Natural killer cell treated with Interleukin-12 subunit alpha and Interleukin-12 subunit beta and Interleukin-15 and Interleukin-18, amount 100 ng/mL, for 72 hours (primary cell): ENCODE measurements around the gene RANBP3L. TPM values are rescaled to one million over a fixed set of nuclear protein-coding genes. Genes with fewer than 3 reads are reported as not detected.

ENCODE experiments used
- ATAC-seq, 2 donors: fragments of 150-1000 bp; cut with Tn5 transposase in 1 of 2; sonication (Bioruptor Pico), chemical (Tn5 transposase) in 1 of 2; 2 replicates each; pipeline ENCODE4 v1.10.0; 2021
- DNase-seq: peaks from one replicate; pipeline ENCODE4 v3.0.0; 2022; ENCODE audit warnings: low spot score
- H3K27ac Mint-ChIP-seq, 2 donors: 1 replicate in 1 of 2; 2 replicates in 1 of 2; pipeline ENCODE4 v1.8.0; 2022; ENCODE audit warnings: mixed read lengths in 2 of 2, mild to moderate bottlenecking in 1 of 2, moderate library complexity in 1 of 2
- H3K27me3 Mint-ChIP-seq, 2 donors: 1 replicate in 1 of 2; 2 replicates in 1 of 2; pipeline ENCODE4 v1.8.0; 2022; ENCODE audit warnings: mixed read lengths in 2 of 2
- H3K36me3 Mint-ChIP-seq: one replicate; pipeline ENCODE4 v1.8.0; 2022; ENCODE audit warnings: mixed read lengths
- H3K4me1 Mint-ChIP-seq, 2 donors: 1 replicate in 1 of 2; 2 replicates in 1 of 2; pipeline ENCODE4 v1.8.0; 2022; ENCODE audit warnings: low read depth in 2 of 2, mixed read lengths in 2 of 2, mild to moderate bottlenecking in 1 of 2
- H3K4me3 Mint-ChIP-seq: one replicate; pipeline ENCODE4 v1.8.0; 2022; ENCODE audit warnings: mixed read lengths
- H3K9me3 Mint-ChIP-seq: 2 replicates; pipeline ENCODE4 v1.8.0; 2022; ENCODE audit warnings: mixed read lengths
- total RNA-seq, 2 donors: library from RNA; stranded (reverse); gene quantifications; one replicate each; pipeline ENCODE4 v1.2.3, GENCODE V29; 2022

RANBP3L gene
- total RNA-seq, 2 donors from 2014 or later: not detected

GRCh38 chr5:36273809-36274526 lies 27.7 kb downstream of the RANBP3L start:
- DNase-seq (no peak), ATAC-seq (no peak)
- no peak overlapping the region for H3K27ac Mint-ChIP-seq
- H3K27me3 Mint-ChIP-seq: peaks cover 13 to 31% of the 10 kb centered on the region in 2 donors
- no peaks in the 10 kb centered on the region for H3K36me3 Mint-ChIP-seq
- H3K4me3 Mint-ChIP-seq: no peak overlapping the region
- H3K4me1 Mint-ChIP-seq: no peaks in the 10 kb centered on the region
- no peaks in the 10 kb centered on the region for H3K9me3 Mint-ChIP-seq

GRCh38 chr5:36272136-36272690 lies 29.5 kb downstream of the RANBP3L start:
- DNase-seq (no peak), ATAC-seq (no peak)
- Mint-ChIP-seq H3K27ac (no peak overlapping the region), H3K27me3 (peaks cover 11 to 20% of the 10 kb centered on the region in 2 donors), H3K4me1 (no peaks in the 10 kb centered on the region), H3K36me3 (no peaks in the 10 kb centered on the region), H3K9me3 (no peaks in the 10 kb centered on the region), H3K4me3 (no peak overlapping the region)

GRCh38 chr5:36270876-36271575 lies 30.7 kb downstream of the RANBP3L start:
- Mint-ChIP-seq H3K27me3 (peaks cover 11 to 15% of the 10 kb centered on the region in 2 donors), H3K4me3 (no peak overlapping the region)
- DNase-seq: no peak

DNA sequence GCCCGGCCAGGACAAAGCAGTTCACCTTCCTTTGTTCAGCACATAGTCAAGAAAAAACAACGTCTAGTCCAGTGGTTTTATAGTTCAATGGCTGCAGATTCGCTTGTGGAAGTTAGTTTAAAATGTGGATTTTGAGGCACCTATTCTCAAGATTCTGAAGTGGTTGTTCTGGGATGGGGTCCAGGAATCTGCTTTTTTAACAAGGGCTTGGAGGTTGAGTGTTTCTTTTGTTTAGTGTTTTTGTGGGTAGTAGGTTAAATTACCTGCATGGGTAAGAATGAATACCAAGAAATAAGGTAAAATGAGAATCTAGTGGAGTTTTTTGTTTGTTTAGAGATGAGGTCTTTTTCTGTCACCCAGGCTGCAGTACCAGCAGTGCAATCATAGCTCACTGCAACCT lies 31.5 kb downstream of the RANBP3L start:
- H3K27me3 Mint-ChIP-seq: peaks cover 7 to 9% of the 10 kb centered on the region in 2 donors
- H3K36me3 Mint-ChIP-seq: no peaks in the 10 kb centered on the region
- H3K9me3 Mint-ChIP-seq: no peaks in the 10 kb centered on the region
- DNase-seq: no peak
- no peak overlapping the region for H3K4me3 Mint-ChIP-seq
- ATAC-seq: no peak
- H3K4me1 Mint-ChIP-seq: no peaks in the 10 kb centered on the region
- H3K27ac Mint-ChIP-seq: no peak overlapping the region

More at GRCh38 chr5:36270876-36271575, 30.7 kb downstream of the RANBP3L start:
- H3K36me3 Mint-ChIP-seq: no peaks in the 10 kb centered on the region
- no peak for ATAC-seq
- H3K9me3 Mint-ChIP-seq: no peaks in the 10 kb centered on the region
- no peaks in the 10 kb centered on the region for H3K4me1 Mint-ChIP-seq
- no peak overlapping the region for H3K27ac Mint-ChIP-seq

DNA sequence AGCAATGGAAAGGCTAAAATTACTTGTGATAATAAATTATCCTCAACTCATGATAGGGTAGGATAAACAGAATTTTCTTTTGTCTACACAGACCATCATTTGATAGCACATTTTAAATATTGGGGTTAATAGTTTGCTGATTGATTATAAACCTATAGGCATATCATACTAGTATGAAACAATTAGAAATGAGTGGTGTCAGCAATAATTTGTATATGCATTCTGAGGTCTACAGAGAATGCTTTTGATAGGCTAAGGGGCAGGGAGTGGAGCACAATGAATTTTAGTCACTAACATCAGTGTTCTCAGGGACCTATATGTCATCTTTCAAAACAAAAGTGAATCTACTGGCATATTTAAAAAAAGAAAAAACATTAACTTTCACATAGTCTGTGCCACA lies 32.2 kb downstream of the RANBP3L start:
- no peak for DNase-seq
- H3K4me3 Mint-ChIP-seq: no peak overlapping the region
- H3K36me3 Mint-ChIP-seq: no peaks in the 10 kb centered on the region
- H3K27ac Mint-ChIP-seq: no peak overlapping the region
- H3K27me3 Mint-ChIP-seq: peaks cover 6% of the 10 kb centered on the region in 2 donors
- H3K9me3 Mint-ChIP-seq: no peaks in the 10 kb centered on the region
- H3K4me1 Mint-ChIP-seq: no peaks in the 10 kb centered on the region
- no peak for ATAC-seq

DNA sequence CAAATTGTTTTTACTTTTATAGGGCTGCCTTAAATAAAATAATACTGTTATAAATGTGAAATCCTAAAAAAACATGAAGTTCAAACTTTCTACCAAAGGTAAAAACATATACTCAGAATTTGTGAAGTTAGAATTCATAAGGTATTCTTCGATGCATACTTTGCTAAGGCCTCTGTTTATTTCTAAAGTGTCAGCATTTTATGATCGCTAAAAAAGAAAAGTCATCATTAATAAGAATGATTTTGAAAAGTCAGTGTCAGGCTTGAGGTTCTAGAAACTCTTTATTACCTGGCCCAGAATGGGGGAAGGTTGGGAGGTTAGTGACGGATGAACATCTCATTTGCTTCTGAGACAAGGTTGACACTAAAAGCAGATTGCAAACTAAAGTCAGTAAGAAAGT lies 33.8 kb downstream of the RANBP3L start:
- ATAC-seq (no peak), DNase-seq (no peak)
- no peak overlapping the region for H3K4me3 Mint-ChIP-seq
- H3K9me3 Mint-ChIP-seq: no peaks in the 10 kb centered on the region
- no peak overlapping the region for H3K27ac Mint-ChIP-seq
- H3K27me3 Mint-ChIP-seq: peaks cover 0 to 2% of the 10 kb centered on the region in 2 donors
- H3K36me3 Mint-ChIP-seq: no peaks in the 10 kb centered on the region
- H3K4me1 Mint-ChIP-seq: no peaks in the 10 kb centered on the region

GRCh38 chr5:36264202-36264760 lies 37.4 kb downstream of the RANBP3L start:
- no peaks in the 10 kb centered on the region for H3K36me3 Mint-ChIP-seq
- H3K27ac Mint-ChIP-seq: no peak overlapping the region
- no peaks in the 10 kb centered on the region for H3K4me1 Mint-ChIP-seq
- H3K4me3 Mint-ChIP-seq: no peak overlapping the region
- ATAC-seq (no peak), DNase-seq (no peak)
- no peaks in the 10 kb centered on the region for H3K9me3 Mint-ChIP-seq
- H3K27me3 Mint-ChIP-seq: peaks cover 9 to 19% of the 10 kb centered on the region in 2 donors

GRCh38 chr5:36261186-36261585 lies 40.5 kb downstream of the RANBP3L start:
- Mint-ChIP-seq H3K4me3 (no peak overlapping the region), H3K4me1 (no peaks in the 10 kb centered on the region), H3K9me3 (no peaks in the 10 kb centered on the region), H3K36me3 (no peaks in the 10 kb centered on the region), H3K27me3 (peaks cover 15 to 28% of the 10 kb centered on the region in 2 donors), H3K27ac (no peak overlapping the region)
- no peak for DNase-seq
- no peak for ATAC-seq

- ATAC-seq (no peak), DNase-seq (no peak)
- H3K4me1 Mint-ChIP-seq: no peaks in the 10 kb centered on the region
- no peak overlapping the region for H3K27ac Mint-ChIP-seq
- H3K27me3 Mint-ChIP-seq: peaks cover 13 to 24% of the 10 kb centered on the region in 2 donors
- no peaks in the 10 kb centered on the region for H3K36me3 Mint-ChIP-seq
- H3K4me3 Mint-ChIP-seq: no peak overlapping the region
- no peaks in the 10 kb centered on the region for H3K9me3 Mint-ChIP-seq
These were observed 48.1 kb downstream of the RANBP3L start for GRCh38 chr5:36253575-36253974.

DNA sequence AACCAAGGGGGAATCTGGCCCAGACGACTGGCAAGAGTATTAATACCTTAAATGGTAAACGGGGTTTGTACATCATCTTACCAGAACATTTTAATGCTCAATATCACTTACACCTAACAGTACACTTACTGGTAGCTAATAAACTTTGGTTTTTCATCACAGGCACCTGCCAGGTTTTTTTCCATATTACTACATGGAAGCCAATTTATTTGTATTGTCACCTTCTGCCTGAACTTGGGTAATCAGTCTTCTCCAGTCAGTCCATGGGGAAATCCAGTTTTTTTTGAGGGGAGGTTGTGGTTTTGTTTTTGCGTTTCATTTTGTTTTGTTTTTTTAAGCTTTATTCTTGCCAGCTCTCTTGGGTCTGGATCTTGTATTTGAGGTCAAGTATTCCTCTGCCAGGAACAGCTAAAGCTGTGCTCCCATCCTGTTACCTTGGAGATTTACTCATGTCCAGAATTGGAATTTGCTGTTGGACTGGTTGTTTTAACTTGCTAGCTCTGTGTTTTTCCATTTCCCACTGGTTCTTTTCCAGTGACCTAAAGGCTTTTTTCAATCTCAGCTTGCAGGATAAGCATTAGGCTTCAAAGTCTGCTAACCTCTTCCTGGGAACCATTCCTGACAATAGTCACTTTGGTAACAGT lies 48.9 kb downstream of the RANBP3L start:
- no peaks in the 10 kb centered on the region for H3K9me3 Mint-ChIP-seq
- no peak overlapping the region for H3K4me3 Mint-ChIP-seq
- ATAC-seq (no peak), DNase-seq (no peak)
- H3K27ac Mint-ChIP-seq: no peak overlapping the region
- H3K27me3 Mint-ChIP-seq: peaks cover 16 to 30% of the 10 kb centered on the region in 2 donors
- no peaks in the 10 kb centered on the region for H3K4me1 Mint-ChIP-seq
- H3K36me3 Mint-ChIP-seq: no peaks in the 10 kb centered on the region

DNA sequence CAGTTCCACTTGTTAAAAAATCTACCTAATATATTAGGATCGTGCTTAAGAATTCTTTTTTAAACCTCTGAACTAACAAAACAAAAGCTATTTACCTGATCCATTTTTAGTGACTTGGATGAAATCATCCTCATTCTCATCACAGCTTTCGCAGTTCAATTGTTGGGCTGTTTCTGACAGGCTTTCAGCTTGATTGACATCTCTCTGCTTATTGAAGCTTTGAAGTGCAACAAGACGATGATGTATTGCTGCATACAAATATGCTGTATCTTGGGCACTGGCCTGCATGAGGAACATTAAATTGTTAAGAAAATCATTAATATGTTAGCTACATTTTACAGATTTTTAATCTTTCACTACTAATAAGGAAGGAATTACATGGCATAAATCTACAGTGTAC lies 50.5 kb downstream of the RANBP3L start:
- no peak overlapping the region for H3K4me3 Mint-ChIP-seq
- DNase-seq: no peak

GRCh38 chr5:36250427-36250826 lies 51.3 kb downstream of the RANBP3L start:
- H3K36me3 Mint-ChIP-seq: no peaks in the 10 kb centered on the region
- DNase-seq: no peak
- H3K9me3 Mint-ChIP-seq: no peaks in the 10 kb centered on the region
- H3K4me3 Mint-ChIP-seq: no peak overlapping the region
- H3K27me3 Mint-ChIP-seq: peaks cover 7 to 17% of the 10 kb centered on the region in 2 donors
- no peak overlapping the region for H3K27ac Mint-ChIP-seq
- no peaks in the 10 kb centered on the region for H3K4me1 Mint-ChIP-seq
- ATAC-seq: no peak

More for the DNA sequence above, 50.5 kb downstream of the RANBP3L start:
- ATAC-seq: no peak
- Mint-ChIP-seq H3K36me3 (no peaks in the 10 kb centered on the region), H3K9me3 (no peaks in the 10 kb centered on the region), H3K27me3 (peaks cover 12 to 25% of the 10 kb centered on the region in 2 donors), H3K4me1 (no peaks in the 10 kb centered on the region), H3K27ac (no peak overlapping the region)

DNA sequence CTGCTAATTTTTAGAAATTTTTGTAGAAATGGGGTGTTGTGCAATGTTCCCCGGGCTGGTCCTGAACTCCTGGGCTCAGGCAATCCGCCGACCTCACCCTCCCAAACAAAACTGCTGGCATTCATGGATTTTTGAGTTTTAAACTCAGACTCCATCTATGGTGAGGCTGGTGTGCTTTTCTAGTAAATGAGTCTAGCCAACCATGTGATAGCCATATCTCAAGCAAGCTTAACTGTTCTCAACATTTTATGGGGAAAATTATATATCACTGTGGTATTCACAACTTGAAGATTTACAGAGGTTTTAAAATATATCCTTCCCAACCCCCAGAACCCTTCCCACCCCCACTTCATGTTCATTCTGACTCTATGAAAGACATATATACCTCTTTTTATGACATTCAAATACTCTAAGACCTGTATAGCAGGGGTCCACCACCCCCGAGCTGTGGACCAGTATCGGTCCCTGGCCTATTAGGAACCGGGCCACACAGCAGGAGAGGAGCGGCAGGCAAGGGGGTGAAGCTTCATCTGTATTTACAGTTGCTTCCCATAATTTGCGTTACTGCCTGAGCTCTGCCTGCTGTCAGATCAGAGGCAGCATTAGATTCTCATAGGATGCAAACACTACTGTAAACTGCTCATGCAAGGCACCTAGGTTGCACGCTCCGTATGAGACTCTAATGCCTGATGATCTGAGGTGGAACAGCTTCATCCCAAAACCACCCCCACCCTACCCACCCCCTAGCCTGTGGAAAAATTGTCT lies 55.5 kb downstream of the RANBP3L start:
- ATAC-seq (no peak), DNase-seq (no peak)
- H3K4me3 Mint-ChIP-seq: no peak overlapping the region
- H3K27ac Mint-ChIP-seq: no peak overlapping the region
- peaks cover 7 to 14% of the 10 kb centered on the region in 2 donors for H3K27me3 Mint-ChIP-seq
- H3K9me3 Mint-ChIP-seq: no peaks in the 10 kb centered on the region
- peaks cover 10 to 17% of the 10 kb centered on the region in 2 donors for H3K4me1 Mint-ChIP-seq
- H3K36me3 Mint-ChIP-seq: no peaks in the 10 kb centered on the region
